ENCODE measurements around the gene ERAP2.
"Not testable (repeated sequence)": the region's sequence is repeated elsewhere in the genome, so short reads cannot be mapped to it uniquely, and the experiment has no call there.

Gene ERAP2

GRCh38 chr5:96861076-96861475, 15.2 kb upstream of the ERAP2 start:
- no peak for DNase-seq (ENCODE audit: low read depth in 3 of 3)

- DNase-seq (ENCODE audit: low read depth in 3 of 3), result no peak
Measured at GRCh38 chr5:96863114-96863513, 13.2 kb upstream of the ERAP2 start.

GRCh38 chr5:96863949-96864584, 12.2 kb upstream of the ERAP2 start:
- DNase-seq (ENCODE audit: low read depth in 3 of 3), result no peak

GRCh38 chr5:96864922-96865530, 11.3 kb upstream of the ERAP2 start:
- no peak for DNase-seq (ENCODE audit: low read depth in 3 of 3)

GRCh38 chr5:96868603-96869371, 7.5 kb upstream of the ERAP2 start:
- DNase-seq (ENCODE audit: low read depth in 3 of 3), result no peak

- no peak for DNase-seq (ENCODE audit: low read depth in 3 of 3)
Measured at GRCh38 chr5:96869372-96869641, 7.0 kb upstream of the ERAP2 start.

- DNase-seq (ENCODE audit: low read depth in 3 of 3), result no peak
Measured at GRCh38 chr5:96870094-96871026, 5.9 kb upstream of the ERAP2 start.

GRCh38 chr5:96871027-96871399, 5.3 kb upstream of the ERAP2 start:
- DNase-seq (ENCODE audit: low read depth in 3 of 3), result no peak

GRCh38 chr5:96871686-96872085, 4.6 kb upstream of the ERAP2 start:
- DNase-seq (ENCODE audit: low read depth in 3 of 3), result no peak

- DNase-seq (ENCODE audit: low read depth in 3 of 3), result no peak
Measured at GRCh38 chr5:96873449-96873848, 2.9 kb upstream of the ERAP2 start.

GRCh38 chr5:96874631-96875030, 1.7 kb upstream of the ERAP2 start:
- DNase-seq (ENCODE audit: low read depth in 3 of 3), result no peak

GRCh38 chr5:96875791-96876291, 459 bp upstream of the ERAP2 start:
- no peak for DNase-seq (ENCODE audit: low read depth in 3 of 3)

- DNase-seq (ENCODE audit: low read depth in 3 of 3), result not testable (repeated sequence)
Measured at GRCh38 chr5:96876977-96877469, 723 bp downstream of the ERAP2 start.

- DNase-seq (ENCODE audit: low read depth in 3 of 3), result no peak
Measured at GRCh38 chr5:96879665-96880064, 3.4 kb downstream of the ERAP2 start.

- no peak for DNase-seq (ENCODE audit: low read depth in 3 of 3)
Measured at GRCh38 chr5:96880444-96881164, 4.3 kb downstream of the ERAP2 start.

- DNase-seq (ENCODE audit: low read depth in 3 of 3), result no peak
Measured at GRCh38 chr5:96881511-96882115, 5.3 kb downstream of the ERAP2 start.

GRCh38 chr5:96883871-96884270, 7.6 kb downstream of the ERAP2 start:
- no peak for DNase-seq (ENCODE audit: low read depth in 3 of 3)

GRCh38 chr5:96884995-96885394, 8.7 kb downstream of the ERAP2 start:
- no peak for DNase-seq (ENCODE audit: low read depth in 3 of 3)

GRCh38 chr5:96885518-96886338, 9.4 kb downstream of the ERAP2 start:
- DNase-seq (ENCODE audit: low read depth in 3 of 3), result no peak

GRCh38 chr5:96893342-96893741, 17.0 kb downstream of the ERAP2 start:
- DNase-seq (ENCODE audit: low read depth in 3 of 3), result no peak

Data from stimulated activated CD4-positive, alpha-beta T cell treated with anti-CD3 and anti-CD28 coated beads, TNF-alpha, amount 100 ng/mL, for 24 hours (primary cell).